Keratinocyte (primary cell): ENCODE data around the gene FBLN5.

ENCODE experiments used
- CTCF ChIP-seq, 3 experiments: IDR thresholded peaks in 1 of 3; conservative IDR thresholded peaks in 1 of 3; optimal IDR thresholded peaks in 1 of 3; 2 replicates in 2 of 3; 3 replicates in 1 of 3; pipeline versions ENCODE3 to v1.5.1; 2011; ENCODE audit warnings: low read length in 3 of 3, mild to moderate bottlenecking in 3 of 3, moderate library complexity in 2 of 3, control low read depth in 1 of 3, inconsistent platforms in 1 of 3; ENCODE audit not compliant: insufficient read depth in 2 of 3; ENCODE audit errors: extremely low read depth in 1 of 3
- EZH2 ChIP-seq: IDR thresholded peaks from one replicate; pipeline ENCODE4 v1.6.1; 2012; ENCODE audit warnings: inconsistent platforms, mild to moderate bottlenecking, low read length, moderate library complexity

GRCh38 chr14:91904956-91905645, 42.4 kb downstream of the FBLN5 start:
- TF ChIP-seq EZH2 (no peak), CTCF (optimal IDR thresholded peaks at IDR 0.05 in 1 of 3, IDR thresholded peaks at IDR 0.05 in 1 of 3, conservative IDR thresholded peaks at IDR 0.05 in 1 of 3; ENCODE audit: extremely low read depth in 1 of 3, insufficient read depth in 2 of 3, low read length in 3 of 3) (no peak)
